ENCODE results near the gene BMP6. TPM values are rescaled to one million over a fixed set of nuclear protein-coding genes. Genes with fewer than 3 reads are reported as not detected.

BMP6 gene
- total and polyA plus RNA-seq, 2 of the 4 experiments (the other 2 are of a cell fraction) = 0.18 to 0.19 TPM

GRCh38 chr6:7747016-7747415 lies 21.1 kb downstream of the BMP6 start:
- no peaks in the 10 kb centered on the region for H3K9me1 ChIP-seq (ENCODE audit: insufficient read depth, low read length)
- H2BK15ac ChIP-seq (ENCODE audit: low read depth, low read length) = no peak overlapping the region
- no peak overlapping the region for H3K14ac ChIP-seq (replicated peaks; ENCODE audit: low read depth, low read length)
- no peak overlapping the region for H3K9ac ChIP-seq (ENCODE audit: low read depth, low read length)
- no peak overlapping the region for H3K4me3 ChIP-seq (ENCODE audit: insufficient read depth, low read depth, low read length)
- H3K4me2 ChIP-seq (ENCODE audit: low read depth, low read length) = no peak overlapping the region
- no CpG with 5 or more reads among the region's 10 CpGs for WGBS, 2 experiments (ENCODE audit: extremely low coverage in 2 of 2, insufficient read length in 1 of 2)
- H3K9me3 ChIP-seq (ENCODE audit: control insufficient read depth, insufficient read depth, low read length) = no peaks in the 10 kb centered on the region; the same call in 1 of the 2 replicates
- peaks cover 17% of the 10 kb centered on the region for H3K27me3 ChIP-seq (ENCODE audit: control insufficient read depth, insufficient read depth, low read length)
- ChIA-PET POLR2A (ENCODE audit: unreplicated experiment) (no interaction called here), CTCF (no interaction called here)
- H2BK5ac ChIP-seq (ENCODE audit: low read depth, low read length, poor library complexity, severe bottlenecking) = no peak overlapping the region
- no peaks in the 10 kb centered on the region for H3K36me3 ChIP-seq (ENCODE audit: control insufficient read depth, insufficient read depth, low read length)
- no peak overlapping the region for H3K27ac ChIP-seq (ENCODE audit: insufficient read depth, low read length)
- H3K4me1 ChIP-seq (ENCODE audit: control insufficient read depth, insufficient read depth, low read length) = no peaks in the 10 kb centered on the region
- no peak overlapping the region for H3K18ac ChIP-seq (ENCODE audit: low read depth, low read length)
- no peaks in the 10 kb centered on the region for H3K79me1 ChIP-seq (ENCODE audit: low read depth in 1 of 2, low read length in 2 of 2)
- intact Hi-C loops (cut with micrococcal nuclease) (no loop called here), in situ Hi-C loops (cut with MboI; ENCODE audit: low sequenced_read_pairs) (no loop called here), dilution Hi-C loops (cut with HindIII; ENCODE audit: low sequenced_read_pairs, unreplicated experiment) (no loop called here)
- no peak overlapping the region for H2AFZ ChIP-seq (replicated peaks; ENCODE audit: low read length, poor library complexity)
- no peak overlapping the region for H3K56ac ChIP-seq (ENCODE audit: extremely low read depth, insufficient read depth, low read length)
- no TSS peak for BruUV-seq (replicated peaks)
- no peak for ATAC-seq (ENCODE audit: low read depth)
- H2BK20ac ChIP-seq (ENCODE audit: low read depth, low read length) = no peak overlapping the region
- no peak overlapping the region for H2AK5ac ChIP-seq (ENCODE audit: low read depth, low read length)
- no peak for TF ChIP-seq SMC3 (IDR thresholded peaks at IDR 0.05; ENCODE audit: low read depth, low read length)
- TF ChIP-seq MXI1 (IDR thresholded peaks at IDR 0.05; ENCODE audit: borderline replicate concordance, low read depth, low read length) = no peak
- TF ChIP-seq MAZ (IDR thresholded peaks at IDR 0.05; ENCODE audit: borderline replicate concordance, low read depth, low read length) = no peak
- no peak for TF ChIP-seq RAD21 (IDR thresholded peaks at IDR 0.05; ENCODE audit: low read length)
- TF ChIP-seq RFX5 (IDR thresholded peaks at IDR 0.05; ENCODE audit: low read depth, low read length) = no peak
- no peak for TF ChIP-seq BHLHE40 (IDR thresholded peaks at IDR 0.05; ENCODE audit: low read depth, low read length)
- TF ChIP-seq FOS (IDR thresholded peaks at IDR 0.05; ENCODE audit: low read depth, low read length) = no peak
- no peak for TF ChIP-seq CEBPB (IDR thresholded peaks at IDR 0.05; ENCODE audit: low read depth, low read length)
- no peak for TF ChIP-seq RCOR1 (IDR thresholded peaks at IDR 0.05; ENCODE audit: insufficient replicate concordance, low read length)
- no peak for TF ChIP-seq CTCF (conservative IDR thresholded peaks at IDR 0.05; ENCODE audit: low read depth, low read length)
- no peak for TF ChIP-seq NFE2L2 (IDR thresholded peaks at IDR 0.05; ENCODE audit: low read depth, low read length)
- no peak for TF ChIP-seq POLR2A (IDR thresholded peaks at IDR 0.05; ENCODE audit: low read depth, low read length)
- TF ChIP-seq CHD1 (IDR thresholded peaks at IDR 0.05; ENCODE audit: low read depth, low read length) = no peak
- TF ChIP-seq MAFK (IDR thresholded peaks at IDR 0.05; ENCODE audit: low read depth, low read length) = no peak
- H2AK9ac ChIP-seq (replicated peaks; ENCODE audit: low read depth, low read length, poor library complexity) = no peak overlapping the region
- DNase-seq = no peak
- H3K4ac ChIP-seq (ENCODE audit: low read depth, low read length) = no peak overlapping the region
- no peaks in the 10 kb centered on the region for H4K20me1 ChIP-seq (ENCODE audit: insufficient read depth, low read length)
- H2BK120ac ChIP-seq (ENCODE audit: low read depth, low read length) = no peak overlapping the region
- no peak overlapping the region for H4K5ac ChIP-seq (ENCODE audit: low read depth, low read length)
- no peak overlapping the region for H3K23ac ChIP-seq (ENCODE audit: low read depth, low read length)
- H4K8ac ChIP-seq (ENCODE audit: low read depth in 2 of 2, low read length in 2 of 2) = no peak overlapping the region
- no peak overlapping the region for H4K91ac ChIP-seq (ENCODE audit: insufficient read depth, low read depth, low read length)
